Activated CD8-positive, alpha-beta memory T cell treated with anti-CD3 and anti-CD28 coated beads for 36 hours (primary cell): ENCODE data around the gene NDUFA3. TPM values are rescaled to one million over a fixed set of nuclear protein-coding genes. Genes with fewer than 3 reads are reported as not detected.
"Not testable (repeated sequence)": the region's sequence is repeated elsewhere in the genome, so short reads cannot be mapped to it uniquely, and the experiment has no call there.

ENCODE experiments used
- CTCF ChIA-PET: fragments of 350-600 bp; sonication (Branson Sonifier 250); formaldehyde crosslinking; loops from one replicate; lab custom pipeline; 2021; ENCODE audit warnings: antibody characterized with exemption; lab: Charles Lee
- POLR2A ChIA-PET: fragments of 350-600 bp; sonication (Branson Sonifier 250); formaldehyde crosslinking; loops from one replicate; lab custom pipeline; 2021; ENCODE audit warnings: antibody characterized with exemption; lab: Charles Lee
- total RNA-seq, 2 experiments: library from RNA; stranded (reverse); gene quantifications; one replicate each; pipeline ENCODE4 v1.2.3, GENCODE V29; 2021

Gene NDUFA3
- 100 to 1,000 TPM; 104 to 110 TPM for total RNA-seq

DNA sequence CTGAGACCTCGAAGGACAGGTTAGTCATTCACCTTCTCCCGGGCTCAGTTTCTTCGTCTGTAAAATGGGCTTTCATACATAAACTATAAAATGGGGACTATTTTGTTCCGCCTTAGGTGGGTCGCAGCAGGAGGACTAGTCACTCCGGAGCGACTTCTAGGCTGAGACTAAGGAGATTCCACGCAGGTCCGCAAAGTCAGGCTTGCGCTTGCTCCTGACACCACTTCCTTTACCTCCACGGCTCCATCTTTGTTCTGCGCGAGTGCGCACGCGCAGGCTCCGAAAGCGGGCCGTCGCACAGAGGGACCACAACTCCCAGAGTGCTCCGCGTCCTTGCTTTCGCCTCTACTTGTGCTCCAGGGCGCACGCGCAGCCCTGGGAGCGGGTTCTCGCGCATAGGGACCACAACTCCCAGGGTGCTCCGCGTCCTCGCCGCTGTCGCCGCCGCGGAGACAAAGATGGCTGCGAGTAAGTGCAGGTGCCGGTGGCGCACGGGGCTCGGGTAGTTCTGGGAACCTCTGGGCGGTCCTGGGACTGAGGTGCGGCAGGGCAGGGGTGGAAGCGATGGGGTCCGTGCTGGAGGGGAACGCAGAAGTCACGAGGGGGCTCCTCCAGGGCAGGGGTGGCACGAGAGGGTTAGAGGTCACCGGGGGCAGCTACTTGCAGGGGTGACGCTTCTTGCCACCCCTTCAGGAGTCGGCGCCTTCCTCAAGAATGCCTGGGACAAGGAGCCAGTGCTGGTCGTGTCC, at the start of gene NDUFA3:
Gene NDUFA3 (plus strand): TSS at position 435 of the 749 bp plus-strand sequence. CDS start 24 bp downstream, at position 459.
- CTCF ChIA-PET, result interaction anchor here (0.5 to 1.4 kb wide), 3 partner anchors 12 to 164 kb away, joined by 3 to 4 read pairs (median 3); no protein-coding TSS in a partner anchor
- POLR2A ChIA-PET, result interaction anchor here (0.7 to 3.4 kb wide), 3 partner anchors 9 to 34 kb away, joined by 3 to 13 read pairs (median 3); partner anchors contain the start of genes CNOT3, PRPF31 and TFPT

DNA sequence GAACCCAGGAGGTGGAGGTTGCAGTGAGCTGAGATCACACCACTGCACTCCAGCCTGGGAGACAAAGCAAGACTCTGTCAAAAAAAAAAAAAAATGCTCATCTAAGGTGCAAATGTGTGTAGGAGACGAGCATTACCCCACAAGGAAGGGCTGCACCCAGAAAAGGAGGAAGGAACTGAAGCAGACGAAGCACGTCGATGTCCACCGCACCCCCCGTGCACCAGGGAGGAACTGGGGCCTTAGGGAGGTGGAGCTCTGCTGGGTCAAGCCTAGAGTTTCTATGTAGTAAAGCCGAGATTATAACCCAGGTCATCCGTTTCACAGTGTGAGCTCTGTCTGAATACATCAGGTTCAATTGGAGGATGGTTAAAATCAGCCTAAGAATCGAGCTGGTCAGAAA, 40.0 kb upstream of the NDUFA3 start:
- ChIA-PET POLR2A (no interaction called here), CTCF (interaction anchor here (0.6 kb wide), 1 partner anchor 39 kb away, joined by 4 read pairs; no protein-coding TSS in a partner anchor)

DNA sequence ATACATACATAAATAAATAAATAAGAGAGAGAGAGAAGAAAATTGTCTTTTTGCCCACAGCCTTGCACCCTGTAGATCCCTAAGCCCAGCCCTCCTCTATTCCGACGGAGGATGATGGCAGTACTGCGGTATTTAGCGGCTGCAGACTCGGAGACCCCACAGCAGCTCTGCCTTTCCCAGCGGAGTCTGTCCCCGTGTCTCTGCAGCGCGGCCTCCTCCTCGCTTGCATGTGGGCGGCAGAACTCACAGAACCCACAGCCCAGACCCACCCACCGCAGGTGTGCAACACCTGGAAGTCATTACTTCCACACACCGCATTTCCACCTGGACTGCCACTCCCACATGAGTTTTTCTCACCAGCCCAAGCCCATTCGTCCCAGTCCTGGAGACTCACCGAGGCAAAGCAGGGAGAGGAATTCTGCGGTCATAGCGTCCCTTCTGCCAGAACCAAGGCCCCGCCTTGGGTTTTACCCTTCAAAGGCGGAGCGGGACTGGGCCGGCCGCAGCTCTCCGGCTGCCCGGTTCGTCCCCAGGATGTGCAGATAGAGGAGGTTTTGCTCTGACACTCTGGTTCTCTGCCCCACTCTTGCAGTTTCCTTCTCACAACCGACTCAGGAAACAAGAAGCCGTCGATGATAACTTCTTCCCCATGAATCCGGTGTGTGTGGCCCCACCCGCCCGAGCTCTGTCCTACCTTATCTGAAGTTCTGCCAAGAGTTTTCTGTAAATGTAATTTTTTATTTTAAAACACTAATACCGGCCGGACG, 39.1 kb upstream of the NDUFA3 start, which contains the start of gene VSTM1:
Gene VSTM1 (minus strand): TSS at position 548 of the 767 bp plus-strand sequence. CDS start 120 bp downstream, at position 428.
- ChIA-PET POLR2A (no interaction called here), CTCF (no interaction called here)

DNA sequence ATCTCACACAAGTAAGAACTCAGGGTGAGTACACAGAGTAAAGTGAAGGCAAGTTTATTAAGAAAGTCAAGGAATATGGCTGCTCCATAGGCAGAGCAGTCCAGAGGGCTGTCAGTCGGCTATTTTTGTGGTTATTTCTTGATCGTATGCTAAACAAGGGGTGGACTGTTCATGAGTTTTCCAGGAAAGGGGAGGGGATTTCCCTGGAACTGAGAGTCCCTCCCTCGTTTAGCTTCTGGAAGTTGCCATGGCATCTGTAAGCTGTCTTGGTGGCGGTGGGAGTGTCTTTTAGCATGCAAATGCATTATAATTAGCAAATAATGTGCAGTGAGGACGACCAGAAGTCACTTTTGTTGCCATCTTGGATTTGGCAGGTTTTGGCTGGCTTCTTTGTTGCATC, 33.2 kb upstream of the NDUFA3 start:
- CTCF ChIA-PET, result no interaction called here
- POLR2A ChIA-PET, result no interaction called here

DNA sequence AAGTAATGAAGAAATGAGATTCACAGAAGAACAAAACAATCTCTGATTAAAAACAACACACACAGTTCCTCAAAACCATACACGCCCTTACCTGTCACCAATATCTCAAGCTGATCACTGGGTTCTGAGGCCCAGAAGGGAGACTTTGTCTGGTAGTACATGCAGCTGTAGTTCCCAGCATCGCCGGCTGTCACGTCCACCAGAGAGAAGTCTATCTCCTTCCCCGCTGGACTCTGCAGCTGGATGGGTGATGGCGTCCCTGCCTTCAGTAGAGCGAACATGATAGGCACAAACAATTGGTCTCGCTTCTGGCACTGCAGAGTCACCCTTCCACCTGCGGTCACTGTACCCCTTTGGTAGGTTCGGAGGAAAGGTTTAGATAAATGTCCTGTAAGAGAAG, 28.8 kb upstream of the NDUFA3 start:
- ChIA-PET CTCF (no interaction called here), POLR2A (no interaction called here)

DNA sequence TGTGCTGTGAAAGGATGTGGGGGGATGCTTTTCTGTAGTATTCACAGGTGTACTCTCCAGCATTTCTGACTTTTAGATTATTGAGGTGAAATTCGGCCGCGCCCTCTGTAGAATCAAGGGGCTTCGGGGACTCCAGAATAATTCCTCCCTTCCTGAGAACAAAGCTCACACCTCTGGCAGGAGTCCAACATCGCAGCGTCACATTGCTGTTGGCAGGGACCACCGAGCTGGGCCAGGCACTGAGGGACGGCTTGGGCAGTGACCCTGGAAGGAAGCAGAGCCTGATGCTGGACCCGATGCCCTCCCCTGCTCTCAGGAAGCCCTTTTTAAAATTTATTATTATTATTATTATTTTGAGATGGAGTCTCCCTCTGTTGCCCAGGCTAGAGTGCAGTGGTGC, 27.8 kb upstream of the NDUFA3 start:
- ChIA-PET POLR2A (no interaction called here), CTCF (no interaction called here)

- CTCF ChIA-PET, result interaction anchor here (0.7 to 1.0 kb wide), 2 partner anchors 47 to 139 kb away, joined by 3 to 6 read pairs; no protein-coding TSS in a partner anchor
- POLR2A ChIA-PET, result no interaction called here
Observed at GRCh38 chr19:54077334-54077733, 25.3 kb upstream of the NDUFA3 start.

DNA sequence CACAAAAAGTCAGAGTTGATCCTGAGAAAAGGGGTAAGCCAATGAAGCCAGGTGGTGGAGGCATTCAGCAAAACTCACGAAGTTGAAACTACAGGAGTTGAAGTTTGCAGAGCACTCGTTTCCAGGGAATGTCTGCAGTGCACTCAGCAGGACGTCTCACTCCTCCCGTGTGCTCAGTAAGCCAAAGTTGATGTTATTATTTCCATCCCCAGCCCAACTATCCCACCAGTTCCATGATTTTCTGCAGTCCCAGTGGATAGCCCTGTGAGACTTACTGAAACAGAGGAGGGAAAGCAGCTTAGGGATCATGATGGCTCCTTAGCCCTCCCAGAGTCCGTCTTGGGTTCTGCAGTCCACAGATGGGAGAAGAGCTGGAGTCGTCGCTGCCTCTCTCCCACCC, 21.6 kb upstream of the NDUFA3 start, which contains the start of gene TARM1:
Gene TARM1 (minus strand): TSS at position 334 of the 400 bp plus-strand sequence. CDS start 25 bp downstream, at position 309.
- POLR2A ChIA-PET, result no interaction called here
- CTCF ChIA-PET, result no interaction called here

- CTCF ChIA-PET, result no interaction called here
Observed at GRCh38 chr19:54084410-54084809, 18.2 kb upstream of the NDUFA3 start.

GRCh38 chr19:54094426-54095000, 8.1 kb upstream of the NDUFA3 start:
- CTCF ChIA-PET, result interaction anchor here (0.6 kb wide), 1 partner anchor 75 kb away, joined by 3 read pairs; no protein-coding TSS in a partner anchor
- POLR2A ChIA-PET, result no interaction called here

More at GRCh38 chr19:54084410-54084809, 18.2 kb upstream of the NDUFA3 start:
- POLR2A ChIA-PET, result no interaction called here

DNA sequence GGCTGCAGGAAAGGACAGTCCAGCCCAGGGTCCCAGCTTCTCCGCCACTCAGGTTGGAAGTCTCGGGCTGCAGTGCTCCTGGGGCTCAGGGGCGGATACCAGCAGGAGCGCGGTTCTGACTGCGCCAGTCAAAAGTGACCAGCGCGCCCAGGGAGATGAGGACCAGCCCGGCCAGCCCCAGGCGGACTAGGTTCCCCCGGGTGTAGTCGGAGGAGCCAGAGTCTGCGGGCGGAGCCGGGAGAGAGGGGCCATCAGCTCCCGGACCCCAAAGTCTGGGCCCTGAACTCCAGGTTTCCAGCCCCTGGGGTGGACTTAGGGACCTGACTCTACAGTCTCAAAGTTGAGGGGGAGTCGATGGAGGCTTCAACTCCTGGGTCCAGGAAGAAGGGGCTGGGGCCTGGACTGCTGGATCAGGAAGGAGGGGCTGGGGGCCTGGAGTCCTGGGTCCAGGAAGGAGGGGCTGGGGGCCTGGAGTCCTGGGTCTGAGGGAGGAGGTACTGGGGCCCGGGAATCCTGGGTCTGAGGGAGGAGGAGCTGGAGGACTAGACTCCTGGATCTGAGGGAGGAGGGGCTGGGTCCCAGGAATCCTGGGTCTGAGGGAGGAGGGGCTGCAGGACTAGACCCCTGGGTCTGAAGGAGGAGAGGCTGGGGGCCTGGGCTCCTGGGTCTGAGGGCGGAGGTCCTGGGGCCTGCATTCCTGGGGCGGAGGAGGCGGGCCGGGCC, 7.4 kb upstream of the NDUFA3 start:
- ChIA-PET POLR2A (interaction anchor here (0.9 kb wide), 1 partner anchor 42 kb away, joined by 3 read pairs; the partner anchor contains the start of gene CNOT3), CTCF (interaction anchor here (0.6 to 1.2 kb wide), 7 partner anchors 10 to 224 kb away, joined by 3 to 7 read pairs (median 3); partner anchors contain the start of genes RPS9 and TFPT)

DNA sequence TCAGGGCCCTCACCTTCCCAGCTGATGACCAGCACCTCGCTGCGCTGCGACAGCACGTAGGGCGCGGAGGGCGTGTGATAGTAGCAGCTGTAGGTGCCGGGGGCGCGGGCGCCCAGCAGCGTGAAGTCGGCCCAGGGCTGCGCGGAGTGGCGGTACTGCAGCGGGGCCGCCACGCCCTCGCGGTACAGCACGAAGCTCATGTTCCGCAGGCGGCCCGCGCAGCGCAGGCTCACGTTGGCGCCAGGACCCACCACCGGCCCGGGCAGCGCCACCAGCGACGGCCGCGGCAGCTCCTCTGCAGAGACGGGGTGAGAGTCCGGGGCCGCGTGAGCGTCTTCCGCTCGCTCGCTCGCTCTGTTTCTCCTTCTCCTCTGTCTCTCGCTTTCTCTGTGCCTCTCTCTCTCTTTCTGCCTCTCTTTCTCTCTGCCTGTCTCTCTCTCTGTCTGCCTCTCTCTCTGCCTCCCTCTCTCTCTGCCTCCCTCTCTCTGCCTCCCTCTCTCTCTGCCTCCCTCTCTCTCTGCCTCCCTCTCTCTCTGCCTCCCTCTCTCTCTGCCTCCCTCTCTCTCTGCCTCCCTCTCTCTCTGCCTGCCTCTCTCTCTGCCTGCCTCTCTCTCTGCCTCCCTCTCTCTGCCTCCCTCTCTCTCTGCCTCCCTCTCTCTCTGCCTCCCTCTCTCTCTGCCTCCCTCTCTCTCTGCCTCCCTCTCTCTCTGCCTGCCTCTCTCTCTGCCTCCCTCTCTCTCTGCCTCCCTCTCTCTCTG, 6.6 kb upstream of the NDUFA3 start:
- ChIA-PET POLR2A (interaction anchor here (0.9 kb wide), 1 partner anchor 41 kb away, joined by 3 read pairs; the partner anchor contains the start of gene CNOT3), CTCF (interaction anchor here (0.6 to 1.2 kb wide), 5 partner anchors 18 to 225 kb away, joined by 3 to 7 read pairs (median 3); partner anchors contain the start of genes RPS9 and TFPT)

DNA sequence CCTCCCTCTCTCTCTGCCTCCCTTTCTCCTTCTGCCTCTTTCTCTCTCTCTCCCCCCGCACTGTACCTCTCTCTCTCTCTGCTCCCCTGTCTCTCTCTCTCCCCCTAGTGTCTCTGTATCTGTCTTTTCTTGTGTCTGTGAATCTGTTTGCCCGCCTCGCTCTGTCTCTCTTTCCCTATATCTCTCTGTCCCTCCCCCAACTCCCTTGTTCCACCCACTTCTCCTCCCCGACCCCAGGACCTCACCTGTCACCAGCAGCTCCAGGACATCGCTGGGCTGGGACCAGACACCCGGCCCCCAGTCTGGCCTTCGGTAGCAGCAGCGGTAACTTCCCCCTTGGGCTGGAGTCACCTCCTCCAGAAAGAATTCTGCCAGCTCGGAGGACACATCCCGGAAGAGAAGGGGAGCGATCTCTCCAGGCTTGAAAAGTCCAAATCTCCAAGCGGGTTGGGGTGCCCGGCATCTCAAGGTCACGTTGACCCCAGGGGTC, 6.0 kb upstream of the NDUFA3 start:
- POLR2A ChIA-PET, result no interaction called here

GRCh38 chr19:54099190-54099902, 3.3 kb upstream of the NDUFA3 start:
- ChIA-PET CTCF (interaction anchor here (1.1 kb wide), 1 partner anchor 192 kb away, joined by 5 read pairs; no protein-coding TSS in a partner anchor), POLR2A (no interaction called here)

More for the DNA sequence above, 6.0 kb upstream of the NDUFA3 start:
- CTCF ChIA-PET, result interaction anchor here (1.1 to 1.2 kb wide), 2 partner anchors 18 to 225 kb away, joined by 5 to 7 read pairs; partner anchors contain the start of gene TFPT

DNA sequence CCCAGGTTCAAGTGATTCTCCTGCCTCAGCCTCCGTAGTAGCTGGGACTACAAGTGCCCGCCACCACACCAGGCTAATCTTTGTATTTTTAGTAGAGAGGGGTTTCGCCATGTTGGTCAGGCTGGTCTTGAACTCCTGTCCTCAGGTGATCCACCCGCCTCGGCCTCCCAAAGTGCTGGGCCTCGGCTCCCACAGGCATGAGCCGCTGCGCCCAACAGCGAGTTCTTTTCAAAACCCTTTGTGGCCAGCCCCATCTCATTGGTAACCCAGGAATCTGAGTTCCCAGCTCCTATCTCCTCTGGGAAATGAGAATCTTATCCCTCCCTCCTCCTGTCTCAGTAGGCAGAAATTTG, 2.8 kb upstream of the NDUFA3 start:
- CTCF ChIA-PET, result interaction anchor here (1.1 kb wide), 1 partner anchor 193 kb away, joined by 5 read pairs; no protein-coding TSS in a partner anchor
- POLR2A ChIA-PET, result not testable (repeated sequence)

- ChIA-PET POLR2A (no interaction called here), CTCF (no interaction called here)
Observed at GRCh38 chr19:54100561-54100960, 2.1 kb upstream of the NDUFA3 start, which contains the start of gene OSCAR. OSCAR (minus strand) TSS chr19:54100803; CDS start chr19:54100792, 11 bp downstream.
